PFSK-1 (cell line): ENCODE data around the gene PRCD.
A peak's percentile ranks its signal among the peaks of the same experiment; 100 is the strongest.

Experiments
- FOXP2 ChIP-seq: optimal IDR thresholded peaks from 2 replicates; pipeline ENCODE3; 2011; ENCODE audit warnings: borderline replicate concordance, control low read depth, inconsistent platforms; ENCODE audit not compliant: insufficient read depth; ENCODE audit errors: extremely low read length, extremely low read depth
- POLR2AphosphoS5 ChIP-seq: IDR thresholded peaks from 2 replicates; pipeline ENCODE4 v1.6.1; 2012; ENCODE audit warnings: low read depth, mild to moderate bottlenecking, control low read depth, low read length, moderate library complexity
- REST ChIP-seq, 2 experiments: IDR thresholded peaks; 2 replicates each; pipeline versions ENCODE4 v1.6.1 to v1.8.0; 2011 to 2012; ENCODE audit warnings: low read depth in 2 of 2, low read length in 2 of 2, control low read depth in 1 of 2, inconsistent platforms in 1 of 2, mild to moderate bottlenecking in 1 of 2, moderate library complexity in 1 of 2; ENCODE audit not compliant: insufficient read depth in 1 of 2
- SIN3A ChIP-seq: IDR thresholded peaks from 2 replicates; pipeline ENCODE4 v1.6.1; 2012; ENCODE audit warnings: mild to moderate bottlenecking, low read length, moderate library complexity, borderline replicate concordance; ENCODE audit not compliant: insufficient read depth
- TAF1 ChIP-seq: IDR thresholded peaks from 2 replicates; pipeline ENCODE4 v1.6.1; 2012; ENCODE audit warnings: low read length, control low read depth, borderline replicate concordance; ENCODE audit not compliant: insufficient read depth

PRCD gene

GRCh38 chr17:76529224-76530094 lies 10.4 kb upstream of the PRCD start:
- peak; percentile 34; the same call in 1 of the 2 replicates for TF ChIP-seq TAF1
- TF ChIP-seq REST (IDR thresholded peaks at IDR 0.05; ENCODE audit: insufficient read depth in 1 of 2, low read depth in 2 of 2, low read length in 2 of 2): 0 out of 4 replicates have a peak, but pooled peaks of 1 of the 2 experiments have one; percentile 41
- TF ChIP-seq SIN3A: peak; percentile 83; the same call in 1 of the 2 replicates
- TF ChIP-seq POLR2AphosphoS5: peak; percentile 40; the same call in 1 of the 2 replicates
- peak; percentile 97 for TF ChIP-seq FOXP2

GRCh38 chr17:76530095-76530723 lies 9.6 kb upstream of the PRCD start:
- TF ChIP-seq FOXP2 (peak; percentile 20), REST (IDR thresholded peaks at IDR 0.05; ENCODE audit: insufficient read depth in 1 of 2, low read depth in 2 of 2, low read length in 2 of 2) (no peak), POLR2AphosphoS5 (no peak; the same call in 1 of the 2 replicates), TAF1 (no peak)

GRCh38 chr17:76530811-76531485 lies 8.9 kb upstream of the PRCD start:
- no peak for TF ChIP-seq SIN3A
- peak; percentile 15 for TF ChIP-seq FOXP2
- no peak for TF ChIP-seq REST (IDR thresholded peaks at IDR 0.05; ENCODE audit: insufficient read depth in 1 of 2, low read depth in 2 of 2, low read length in 2 of 2)
- TF ChIP-seq TAF1: no peak
- TF ChIP-seq POLR2AphosphoS5: no peak

GRCh38 chr17:76531486-76532038 lies 8.3 kb upstream of the PRCD start:
- TF ChIP-seq REST (IDR thresholded peaks at IDR 0.05; ENCODE audit: insufficient read depth in 1 of 2, low read depth in 2 of 2, low read length in 2 of 2): no peak
- no peak for TF ChIP-seq TAF1
- TF ChIP-seq FOXP2: no peak
- no peak for TF ChIP-seq POLR2AphosphoS5
- no peak for TF ChIP-seq SIN3A
